OCI-LY1 (cell line): ENCODE data around the gene PDGFRB.

Experiments
- H2AFZ ChIP-seq: fragments of 200-600 bp; sonication (generic), shearing (Covaris generic); 2 replicates; pipeline ENCODE4 v1.6.0; 2014; ENCODE audit warnings: antibody characterized with exemption, mild to moderate bottlenecking, low read length
- H3F3A ChIP-seq: fragments of 200-600 bp; sonication (generic), shearing (Covaris generic); 2 replicates; pipeline ENCODE4 v1.6.0; 2014; ENCODE audit warnings: mild to moderate bottlenecking, antibody characterized with exemption, low read length, moderate library complexity; ENCODE audit not compliant: insufficient read depth
- H3K27ac ChIP-seq: fragments of 200-600 bp; sonication (generic); 2 replicates; pipeline ENCODE4 v1.5.1; 2014; ENCODE audit warnings: low read length, mixed run types, mild to moderate bottlenecking, low read depth; ENCODE audit not compliant: poor library complexity, severe bottlenecking
- H3K27me3 ChIP-seq: fragments of 200-600 bp; sonication (generic); 2 replicates; pipeline ENCODE4 v1.6.0; 2014; ENCODE audit warnings: antibody characterized with exemption, mild to moderate bottlenecking, low read length, moderate library complexity; ENCODE audit not compliant: insufficient read depth
- H3K36me3 ChIP-seq: fragments of 200-600 bp; sonication (generic); 2 replicates; pipeline ENCODE4 v1.6.1; 2014; ENCODE audit warnings: mild to moderate bottlenecking, antibody characterized with exemption, low read length, moderate library complexity, mixed read lengths; ENCODE audit not compliant: insufficient read depth
- H3K4me1 ChIP-seq: fragments of 200-600 bp; sonication (generic); 2 replicates; pipeline ENCODE4 v1.5.1; 2014; ENCODE audit warnings: mild to moderate bottlenecking, low read length, moderate library complexity; ENCODE audit not compliant: insufficient read depth, severe bottlenecking
- H3K4me2 ChIP-seq: fragments of 200-600 bp; sonication (generic), shearing (Covaris generic); 2 replicates; pipeline ENCODE4 v1.6.1; 2014; ENCODE audit warnings: low read length
- H3K4me3 ChIP-seq: fragments of 200-600 bp; sonication (generic); 2 replicates; pipeline ENCODE4 v1.5.1; 2014; ENCODE audit warnings: low read length, low read depth, mild to moderate bottlenecking, mixed read lengths; ENCODE audit not compliant: poor library complexity, severe bottlenecking
- H3K79me2 ChIP-seq: fragments of 200-600 bp; shearing (Covaris generic); 2 replicates; pipeline ENCODE4 v1.6.1; 2016; ENCODE audit warnings: mixed run types, low read length, mixed read lengths; ENCODE audit not compliant: insufficient read depth
- H3K9ac ChIP-seq: fragments of 200-600 bp; sonication (generic), shearing (Covaris generic); 2 replicates; pipeline ENCODE4 v1.6.1; 2014; ENCODE audit warnings: mild to moderate bottlenecking, low read length, mixed read lengths
- H3K9me2 ChIP-seq: fragments of 200-600 bp; sonication (generic), shearing (Covaris generic); 2 replicates; pipeline ENCODE4 v1.6.1; 2014; ENCODE audit warnings: low read depth, mild to moderate bottlenecking, low read length, mixed read lengths
- H3K9me3 ChIP-seq: fragments of 200-600 bp; shearing (Covaris generic); 2 replicates; pipeline ENCODE4 v1.6.1; 2014; ENCODE audit warnings: low read length, mixed read lengths
- H4K20me1 ChIP-seq: fragments of 200-600 bp; sonication (generic), shearing (Covaris generic); 2 replicates; pipeline ENCODE4 v1.6.0; 2016; ENCODE audit warnings: mild to moderate bottlenecking, low read length; ENCODE audit not compliant: insufficient read depth
- CTCF ChIP-seq: fragments of 200-600 bp; sonication (generic), shearing (Covaris generic); IDR thresholded peaks from 2 replicates; pipeline ENCODE4 v1.5.1; 2017; ENCODE audit warnings: mild to moderate bottlenecking, antibody characterized with exemption, low read length, moderate library complexity, mixed read lengths
- EZH2 ChIP-seq: fragments of 200-600 bp; sonication (generic), shearing (Covaris generic); IDR thresholded peaks from 2 replicates; pipeline ENCODE4 v1.8.0; 2017; ENCODE audit warnings: borderline replicate concordance, mixed run types, mild to moderate bottlenecking, antibody characterized with exemption, low read length, moderate library complexity, mixed read lengths

Gene PDGFRB

GRCh38 chr5:150066901-150067396 is 88.7 kb downstream of the PDGFRB start:
- Histone ChIP-seq H3K4me2 (no peak overlapping the region), H3K27me3 (peaks cover 9% of the 10 kb centered on the region; the same call in 1 of the 2 replicates), H2AFZ (no peak overlapping the region), H3K4me3 (no peak overlapping the region), H3K9me2 (no peaks in the 10 kb centered on the region), H3K79me2 (no peaks in the 10 kb centered on the region), H3K9me3 (no peaks in the 10 kb centered on the region), H3K27ac (no peak overlapping the region), H3F3A (no peaks in the 10 kb centered on the region), H3K9ac (no peak overlapping the region), H4K20me1 (no peaks in the 10 kb centered on the region), H3K4me1 (no peaks in the 10 kb centered on the region), H3K36me3 (no peaks in the 10 kb centered on the region)
- TF ChIP-seq EZH2 (no peak), CTCF (no peak)

- TF ChIP-seq EZH2 (no peak), CTCF (no peak)
- Histone ChIP-seq H4K20me1 (no peaks in the 10 kb centered on the region), H3K4me3 (no peak overlapping the region), H2AFZ (no peak overlapping the region), H3K9ac (no peak overlapping the region), H3K4me2 (no peak overlapping the region), H3F3A (no peaks in the 10 kb centered on the region), H3K27me3 (peaks cover 9% of the 10 kb centered on the region; the same call in 1 of the 2 replicates), H3K27ac (no peak overlapping the region), H3K4me1 (no peaks in the 10 kb centered on the region), H3K9me2 (no peaks in the 10 kb centered on the region), H3K9me3 (no peaks in the 10 kb centered on the region), H3K79me2 (no peaks in the 10 kb centered on the region), H3K36me3 (no peaks in the 10 kb centered on the region)
These were observed 89.2 kb downstream of the PDGFRB start for GRCh38 chr5:150066436-150066835.

GRCh38 chr5:150065886-150066285 is 89.8 kb downstream of the PDGFRB start:
- H3K79me2 ChIP-seq: no peaks in the 10 kb centered on the region
- peaks cover 9% of the 10 kb centered on the region; the same call in 1 of the 2 replicates for H3K27me3 ChIP-seq
- no peak overlapping the region for H3K4me3 ChIP-seq
- no peaks in the 10 kb centered on the region for H3K4me1 ChIP-seq
- no peaks in the 10 kb centered on the region for H3K9me2 ChIP-seq
- no peaks in the 10 kb centered on the region for H4K20me1 ChIP-seq
- no peaks in the 10 kb centered on the region for H3K9me3 ChIP-seq
- H3K4me2 ChIP-seq: no peak overlapping the region
- H2AFZ ChIP-seq: no peak overlapping the region
- no peaks in the 10 kb centered on the region for H3K36me3 ChIP-seq
- no peak overlapping the region for H3K9ac ChIP-seq
- no peak for TF ChIP-seq EZH2
- H3K27ac ChIP-seq: no peak overlapping the region
- no peaks in the 10 kb centered on the region for H3F3A ChIP-seq

- no peaks in the 10 kb centered on the region for H3F3A ChIP-seq
- H3K9ac ChIP-seq: no peak overlapping the region
- H3K36me3 ChIP-seq: no peaks in the 10 kb centered on the region
- H2AFZ ChIP-seq: no peak overlapping the region
- no peaks in the 10 kb centered on the region for H3K4me1 ChIP-seq
- H4K20me1 ChIP-seq: no peaks in the 10 kb centered on the region
- H3K27ac ChIP-seq: no peak overlapping the region
- no peaks in the 10 kb centered on the region for H3K9me2 ChIP-seq
- no peaks in the 10 kb centered on the region for H3K9me3 ChIP-seq
- H3K27me3 ChIP-seq: peaks cover 9% of the 10 kb centered on the region; the same call in 1 of the 2 replicates
- H3K79me2 ChIP-seq: no peaks in the 10 kb centered on the region
- TF ChIP-seq CTCF (no peak), EZH2 (no peak)
- no peak overlapping the region for H3K4me2 ChIP-seq
- H3K4me3 ChIP-seq: no peak overlapping the region
These were observed 90.3 kb downstream of the PDGFRB start for GRCh38 chr5:150065346-150065745.
